ENCODE results near the gene DTNA.

DTNA gene

DNA sequence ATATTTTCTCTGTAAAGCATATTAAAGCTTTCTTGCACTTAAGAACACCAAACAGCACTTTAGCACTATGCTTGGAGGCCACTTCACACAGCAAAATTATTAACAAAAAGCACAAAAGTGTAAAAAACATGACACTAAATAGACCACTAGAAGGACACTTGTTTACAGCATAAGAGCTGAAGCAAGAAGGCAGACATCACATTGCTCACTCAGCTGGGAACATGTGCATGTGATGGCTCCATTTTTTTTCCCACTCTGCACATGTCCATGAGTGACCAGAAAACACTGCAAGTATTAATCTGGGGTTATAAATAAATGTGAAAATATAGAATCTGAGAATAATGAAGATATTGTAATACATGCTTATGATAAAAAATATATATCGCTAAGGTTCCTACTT, 228.0 kb downstream of the DTNA start:
- no peak for DNase-seq (ENCODE audit: low read depth)
